RWPE2 (cell line): ENCODE results near the gene KRT33A.
A peak's percentile ranks its signal among the peaks of the same experiment; 100 is the strongest.

ENCODE experiments used
- ATAC-seq: fragments of 200-7000 bp; cut with Tn5 transposase; 3 replicates; pipeline ENCODE4 v1.9.1; 2021; ENCODE audit warnings: low read depth
- DNase-seq: peaks from one replicate; pipeline ENCODE4 v3.0.0-alpha.2; 2020; ENCODE audit warnings: low spot score
- H3K27ac ChIP-seq: fragments of 450-650 bp; 2 replicates; pipeline ENCODE4 v1.5.1; 2017; ENCODE audit warnings: mild to moderate bottlenecking; ENCODE audit not compliant: poor library complexity, severe bottlenecking
- H3K27me3 ChIP-seq: fragments of 250-450 bp; sonication (Bioruptor Pico); 2 replicates; pipeline ENCODE4 v1.5.1; 2021; ENCODE audit warnings: mild to moderate bottlenecking, moderate library complexity; ENCODE audit not compliant: insufficient read depth, poor library complexity, severe bottlenecking
- H3K36me3 ChIP-seq: fragments of 250-450 bp; sonication (Bioruptor Pico); 2 replicates; pipeline ENCODE4 v1.5.1; 2020; ENCODE audit warnings: low read depth, mild to moderate bottlenecking, moderate library complexity
- H3K4me1 ChIP-seq: fragments of 250-450 bp; sonication (Bioruptor Pico); 2 replicates; pipeline ENCODE4 v1.5.1; 2021; ENCODE audit warnings: mild to moderate bottlenecking, moderate library complexity; ENCODE audit not compliant: insufficient read depth, poor library complexity, severe bottlenecking
- H3K4me3 ChIP-seq: fragments of 250-450 bp; sonication (Bioruptor Pico); 2 replicates; pipeline ENCODE4 v1.5.1; 2021; ENCODE audit warnings: mild to moderate bottlenecking, moderate library complexity; ENCODE audit not compliant: severe bottlenecking
- H3K9me3 ChIP-seq: fragments of 250-450 bp; sonication (Bioruptor Pico); 2 replicates; pipeline ENCODE4 v1.5.1; 2021; ENCODE audit warnings: mild to moderate bottlenecking, moderate library complexity; ENCODE audit not compliant: severe bottlenecking
- TF ChIP-seq, protein P1 (sequence below): fragments of 450-650 bp; IDR thresholded peaks from one replicate; pipeline ENCODE4 v1.5.1; 2017; ENCODE audit warnings: mild to moderate bottlenecking, moderate library complexity; ENCODE audit not compliant: poor library complexity, severe bottlenecking

The KRT33A gene

DNA sequence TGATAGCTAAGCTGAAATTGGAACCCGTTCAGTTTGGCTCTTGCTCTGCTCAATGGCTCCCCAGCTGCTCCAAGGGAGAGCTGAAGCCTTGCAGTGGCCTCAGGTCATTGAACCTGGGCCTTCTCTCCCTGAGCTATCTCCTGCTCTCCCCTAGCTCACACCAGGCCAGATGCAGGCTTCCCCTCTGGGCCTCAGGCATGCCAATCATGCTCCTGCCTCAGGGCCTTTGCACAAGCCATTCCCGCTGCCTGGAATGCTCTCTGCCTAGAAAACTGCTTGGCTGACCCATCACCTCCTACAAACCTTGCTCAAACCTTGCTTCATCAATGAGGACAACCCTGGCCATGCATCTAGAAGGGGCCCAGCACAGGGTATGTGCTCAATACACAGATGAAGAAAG, 18.4 kb downstream of the KRT33A start:
- Histone ChIP-seq H3K4me3 (no peak overlapping the region), H3K36me3 (no peaks in the 10 kb centered on the region), H3K27me3 (no peaks in the 10 kb centered on the region), H3K4me1 (no peaks in the 10 kb centered on the region), H3K9me3 (no peaks in the 10 kb centered on the region), H3K27ac (no peak overlapping the region)
- TF ChIP-seq, protein P1, sequence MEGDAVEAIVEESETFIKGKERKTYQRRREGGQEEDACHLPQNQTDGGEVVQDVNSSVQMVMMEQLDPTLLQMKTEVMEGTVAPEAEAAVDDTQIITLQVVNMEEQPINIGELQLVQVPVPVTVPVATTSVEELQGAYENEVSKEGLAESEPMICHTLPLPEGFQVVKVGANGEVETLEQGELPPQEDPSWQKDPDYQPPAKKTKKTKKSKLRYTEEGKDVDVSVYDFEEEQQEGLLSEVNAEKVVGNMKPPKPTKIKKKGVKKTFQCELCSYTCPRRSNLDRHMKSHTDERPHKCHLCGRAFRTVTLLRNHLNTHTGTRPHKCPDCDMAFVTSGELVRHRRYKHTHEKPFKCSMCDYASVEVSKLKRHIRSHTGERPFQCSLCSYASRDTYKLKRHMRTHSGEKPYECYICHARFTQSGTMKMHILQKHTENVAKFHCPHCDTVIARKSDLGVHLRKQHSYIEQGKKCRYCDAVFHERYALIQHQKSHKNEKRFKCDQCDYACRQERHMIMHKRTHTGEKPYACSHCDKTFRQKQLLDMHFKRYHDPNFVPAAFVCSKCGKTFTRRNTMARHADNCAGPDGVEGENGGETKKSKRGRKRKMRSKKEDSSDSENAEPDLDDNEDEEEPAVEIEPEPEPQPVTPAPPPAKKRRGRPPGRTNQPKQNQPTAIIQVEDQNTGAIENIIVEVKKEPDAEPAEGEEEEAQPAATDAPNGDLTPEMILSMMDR = no peak
- ATAC-seq (no peak), DNase-seq (no peak)

DNA sequence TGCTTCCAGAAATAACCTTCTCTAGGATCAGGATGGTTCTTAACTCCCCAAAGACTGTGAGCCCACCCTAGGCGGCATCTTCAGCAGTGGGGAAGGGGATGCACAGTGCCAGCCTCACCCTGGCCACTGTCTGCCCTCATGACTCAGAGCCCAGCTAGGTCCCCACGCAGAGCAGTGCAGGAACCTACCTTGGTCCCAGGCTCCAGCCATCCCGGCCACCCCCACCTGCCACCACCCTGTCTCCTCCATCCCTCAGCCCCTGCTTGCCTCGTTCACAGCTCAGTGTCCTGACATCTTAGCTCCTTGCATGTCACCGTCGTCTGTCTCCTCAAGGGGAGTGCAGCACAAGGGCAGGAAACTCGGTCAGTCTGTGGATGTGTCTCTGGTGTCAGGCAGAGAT, 19.0 kb downstream of the KRT33A start:
- TF ChIP-seq, protein P1 = no peak
- Histone ChIP-seq H3K4me1 (no peaks in the 10 kb centered on the region), H3K27ac (no peak overlapping the region), H3K9me3 (no peaks in the 10 kb centered on the region), H3K36me3 (no peaks in the 10 kb centered on the region), H3K27me3 (no peaks in the 10 kb centered on the region), H3K4me3 (no peak overlapping the region)
- no peak for ATAC-seq
- DNase-seq = no peak

GRCh38 chr17:41329279-41329948, 21.2 kb downstream of the KRT33A start:
- ATAC-seq (peak; percentile 79), DNase-seq (no peak)
- no peak overlapping the region for H3K4me3 ChIP-seq
- no peak overlapping the region for H3K27ac ChIP-seq
- TF ChIP-seq, protein P1 = peak; percentile 78
- H3K36me3 ChIP-seq = no peaks in the 10 kb centered on the region
- no peaks in the 10 kb centered on the region for H3K27me3 ChIP-seq
- no peaks in the 10 kb centered on the region for H3K4me1 ChIP-seq
- no peaks in the 10 kb centered on the region for H3K9me3 ChIP-seq

DNA sequence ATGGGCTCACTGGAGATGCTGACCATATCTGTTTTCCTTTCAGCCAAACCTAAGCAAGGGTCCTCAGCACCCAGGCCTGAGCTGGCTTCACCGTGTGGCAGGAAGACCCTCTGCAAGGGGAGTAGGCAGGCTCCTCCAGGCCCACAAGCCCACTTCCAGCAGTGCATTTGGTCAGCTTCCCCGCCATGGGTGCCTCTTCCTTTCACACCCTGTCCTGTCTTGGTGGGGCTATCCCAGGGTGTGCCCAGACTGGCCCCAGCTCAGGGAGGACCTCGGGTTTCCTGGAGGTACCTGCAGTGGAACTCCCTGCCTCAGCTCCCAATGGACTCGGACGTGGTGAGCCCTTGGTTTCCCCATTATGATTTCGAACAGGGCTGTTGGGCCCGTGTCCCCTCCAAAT, 22.4 kb downstream of the KRT33A start:
- Histone ChIP-seq H3K4me1 (no peaks in the 10 kb centered on the region), H3K27ac (no peak overlapping the region), H3K36me3 (no peaks in the 10 kb centered on the region), H3K27me3 (no peaks in the 10 kb centered on the region), H3K9me3 (no peaks in the 10 kb centered on the region), H3K4me3 (no peak overlapping the region)
- TF ChIP-seq, protein P1 = no peak
- DNase-seq (no peak), ATAC-seq (no peak)

GRCh38 chr17:41327411-41328120, 23.1 kb downstream of the KRT33A start:
- Histone ChIP-seq H3K4me1 (no peaks in the 10 kb centered on the region), H3K4me3 (no peak overlapping the region), H3K27me3 (no peaks in the 10 kb centered on the region), H3K27ac (no peak overlapping the region), H3K9me3 (no peaks in the 10 kb centered on the region), H3K36me3 (no peaks in the 10 kb centered on the region)
- TF ChIP-seq, protein P1 = no peak
- ATAC-seq (no peak), DNase-seq (no peak)
